ENCODE measurements around the gene MET. TPM values are rescaled to one million over a fixed set of nuclear protein-coding genes. Genes with fewer than 3 reads are reported as not detected.

MET gene
- total RNA-seq, 1 donor from 2014 or later = 55.4 TPM

GRCh38 chr7:116779931-116780330, 107.9 kb downstream of the MET start:
- TF ChIP-seq, protein P1, sequence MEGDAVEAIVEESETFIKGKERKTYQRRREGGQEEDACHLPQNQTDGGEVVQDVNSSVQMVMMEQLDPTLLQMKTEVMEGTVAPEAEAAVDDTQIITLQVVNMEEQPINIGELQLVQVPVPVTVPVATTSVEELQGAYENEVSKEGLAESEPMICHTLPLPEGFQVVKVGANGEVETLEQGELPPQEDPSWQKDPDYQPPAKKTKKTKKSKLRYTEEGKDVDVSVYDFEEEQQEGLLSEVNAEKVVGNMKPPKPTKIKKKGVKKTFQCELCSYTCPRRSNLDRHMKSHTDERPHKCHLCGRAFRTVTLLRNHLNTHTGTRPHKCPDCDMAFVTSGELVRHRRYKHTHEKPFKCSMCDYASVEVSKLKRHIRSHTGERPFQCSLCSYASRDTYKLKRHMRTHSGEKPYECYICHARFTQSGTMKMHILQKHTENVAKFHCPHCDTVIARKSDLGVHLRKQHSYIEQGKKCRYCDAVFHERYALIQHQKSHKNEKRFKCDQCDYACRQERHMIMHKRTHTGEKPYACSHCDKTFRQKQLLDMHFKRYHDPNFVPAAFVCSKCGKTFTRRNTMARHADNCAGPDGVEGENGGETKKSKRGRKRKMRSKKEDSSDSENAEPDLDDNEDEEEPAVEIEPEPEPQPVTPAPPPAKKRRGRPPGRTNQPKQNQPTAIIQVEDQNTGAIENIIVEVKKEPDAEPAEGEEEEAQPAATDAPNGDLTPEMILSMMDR (IDR thresholded peaks at IDR 0.05) = no peak
- no peak for DNase-seq (ENCODE audit: extremely low spot score, unreplicated experiment)
- Mint-ChIP-seq H3K36me3 (ENCODE audit: unreplicated experiment) (peaks cover 21% of the 10 kb centered on the region), H3K27ac (ENCODE audit: unreplicated experiment) (no peak overlapping the region), H3K4me3 (ENCODE audit: unreplicated experiment) (no peak overlapping the region), H3K9me3 (ENCODE audit: unreplicated experiment) (no peaks in the 10 kb centered on the region), H3K4me1 (ENCODE audit: unreplicated experiment) (peaks cover 72% of the 10 kb centered on the region), H3K27me3 (ENCODE audit: unreplicated experiment) (no peaks in the 10 kb centered on the region)

- no peak overlapping the region for H3K27ac Mint-ChIP-seq (ENCODE audit: unreplicated experiment)
- no peaks in the 10 kb centered on the region for H3K9me3 Mint-ChIP-seq (ENCODE audit: unreplicated experiment)
- no peaks in the 10 kb centered on the region for H3K27me3 Mint-ChIP-seq (ENCODE audit: unreplicated experiment)
- TF ChIP-seq, protein P1 (IDR thresholded peaks at IDR 0.05) = no peak
- peaks cover 72% of the 10 kb centered on the region for H3K4me1 Mint-ChIP-seq (ENCODE audit: unreplicated experiment)
- no peak for DNase-seq (ENCODE audit: extremely low spot score, unreplicated experiment)
- H3K36me3 Mint-ChIP-seq (ENCODE audit: unreplicated experiment) = peaks cover 17% of the 10 kb centered on the region
- H3K4me3 Mint-ChIP-seq (ENCODE audit: unreplicated experiment) = no peak overlapping the region
These were observed 108.5 kb downstream of the MET start for GRCh38 chr7:116780521-116780920.

DNA sequence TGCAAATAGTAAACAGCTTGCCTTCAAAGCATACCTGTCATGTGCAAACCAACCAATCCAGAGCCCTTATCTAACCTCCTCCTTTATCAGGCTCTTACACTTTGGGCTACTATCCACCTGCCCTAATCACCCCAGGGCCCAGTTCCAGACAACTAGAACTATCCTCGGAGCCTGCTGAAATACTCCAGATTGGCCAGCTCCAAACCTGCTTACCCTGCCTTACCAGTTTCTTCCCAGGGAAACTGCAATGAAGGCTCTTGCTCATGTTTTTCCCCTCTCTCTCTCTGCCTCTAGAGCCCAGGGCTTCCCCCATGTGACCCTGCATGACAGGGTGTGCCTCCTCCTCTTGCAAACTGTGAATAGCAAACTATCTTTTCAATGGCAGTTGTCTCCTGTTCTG, 109.0 kb downstream of the MET start:
- peaks cover 17% of the 10 kb centered on the region for H3K36me3 Mint-ChIP-seq (ENCODE audit: unreplicated experiment)

DNA sequence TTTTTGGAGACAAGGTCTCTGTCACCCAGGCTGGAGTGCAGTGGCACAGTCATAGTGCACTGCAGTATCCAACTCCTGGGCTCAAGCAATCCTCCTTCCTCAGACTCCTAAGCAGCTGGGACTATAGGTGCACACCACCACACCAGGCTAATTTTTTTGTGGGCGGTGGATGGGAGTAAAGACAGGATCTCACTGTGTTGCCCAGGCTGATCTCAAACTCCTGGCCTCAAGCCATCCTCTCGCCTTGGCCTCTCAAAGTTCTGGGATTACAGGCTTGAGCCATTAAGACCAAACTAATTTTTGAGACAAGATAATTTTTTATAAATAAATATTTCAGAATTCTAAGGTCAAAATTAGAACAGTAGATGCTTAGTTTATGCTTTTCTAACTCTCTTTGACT, 109.6 kb downstream of the MET start:
- Mint-ChIP-seq H3K27me3 (ENCODE audit: unreplicated experiment) (no peaks in the 10 kb centered on the region), H3K36me3 (ENCODE audit: unreplicated experiment) (peaks cover 17% of the 10 kb centered on the region), H3K4me1 (ENCODE audit: unreplicated experiment) (peaks cover 62% of the 10 kb centered on the region), H3K9me3 (ENCODE audit: unreplicated experiment) (no peaks in the 10 kb centered on the region), H3K4me3 (ENCODE audit: unreplicated experiment) (no peak overlapping the region), H3K27ac (ENCODE audit: unreplicated experiment) (peak overlapping the region; percentile 47)
- no peak for DNase-seq (ENCODE audit: extremely low spot score, unreplicated experiment)
- TF ChIP-seq, protein P1 (IDR thresholded peaks at IDR 0.05) = no peak

More for the DNA sequence above, 109.0 kb downstream of the MET start:
- Mint-ChIP-seq H3K4me1 (ENCODE audit: unreplicated experiment) (peaks cover 69% of the 10 kb centered on the region), H3K27me3 (ENCODE audit: unreplicated experiment) (no peaks in the 10 kb centered on the region), H3K27ac (ENCODE audit: unreplicated experiment) (peak overlapping the region; percentile 47), H3K4me3 (ENCODE audit: unreplicated experiment) (no peak overlapping the region), H3K9me3 (ENCODE audit: unreplicated experiment) (no peaks in the 10 kb centered on the region)
- no peak for DNase-seq (ENCODE audit: extremely low spot score, unreplicated experiment)
- TF ChIP-seq, protein P1 (IDR thresholded peaks at IDR 0.05) = no peak

- Mint-ChIP-seq H3K9me3 (ENCODE audit: unreplicated experiment) (no peaks in the 10 kb centered on the region), H3K4me3 (ENCODE audit: unreplicated experiment) (no peak overlapping the region), H3K36me3 (ENCODE audit: unreplicated experiment) (peaks cover 17% of the 10 kb centered on the region), H3K27ac (ENCODE audit: unreplicated experiment) (peak overlapping the region; percentile 76), H3K27me3 (ENCODE audit: unreplicated experiment) (no peaks in the 10 kb centered on the region), H3K4me1 (ENCODE audit: unreplicated experiment) (peaks cover 59% of the 10 kb centered on the region)
- TF ChIP-seq, protein P1 (IDR thresholded peaks at IDR 0.05) = no peak
- no peak for DNase-seq (ENCODE audit: extremely low spot score, unreplicated experiment)
These were observed 110.2 kb downstream of the MET start for GRCh38 chr7:116782177-116782711.

Data from osteocyte (in vitro differentiated cells).